CD4-positive, alpha-beta memory T cell (primary cell): ENCODE data around the gene GALNT10. TPM values are rescaled to one million over a fixed set of nuclear protein-coding genes. Genes with fewer than 3 reads are reported as not detected.

ENCODE experiments used
- CTCF ChIA-PET: fragments of 350-600 bp; sonication (Branson Sonifier 250); formaldehyde crosslinking; loops from one replicate; lab custom pipeline; 2021; ENCODE audit warnings: inconsistent platforms; ENCODE audit not compliant: partially characterized antibody; lab: Charles Lee
- POLR2A ChIA-PET: fragments of 350-600 bp; sonication (Branson Sonifier 250); formaldehyde crosslinking; loops from one replicate; lab custom pipeline; 2021; ENCODE audit not compliant: partially characterized antibody; lab: Charles Lee
- DNase-seq, 5 donors: peaks; one replicate each; pipeline versions ENCODE4 v3.0.0 to v3.0.0-alpha.2; 2020 to 2022; ENCODE audit warnings: mixed read lengths in 1 of 5
- H3K27ac ChIP-seq: one replicate; pipeline ENCODE4 v1.7.0; 2013; ENCODE audit warnings: low read depth, low read length
- H3K27me3 ChIP-seq: 2 replicates; pipeline ENCODE4 v1.7.0; 2013; ENCODE audit warnings: mild to moderate bottlenecking, low read length, moderate library complexity; ENCODE audit not compliant: insufficient read depth
- H3K36me3 ChIP-seq: 2 replicates; pipeline ENCODE4 v1.7.0; 2013; ENCODE audit warnings: mild to moderate bottlenecking, low read length, moderate library complexity; ENCODE audit not compliant: insufficient read depth
- H3K4me1 ChIP-seq: 2 replicates; pipeline ENCODE4 v1.7.0; 2013; ENCODE audit warnings: mild to moderate bottlenecking, low read length, moderate library complexity; ENCODE audit not compliant: insufficient read depth
- H3K4me3 ChIP-seq, 2 donors: one replicate each; pipeline ENCODE4 v1.7.0; 2013; ENCODE audit warnings: low read length in 2 of 2, mild to moderate bottlenecking in 1 of 2
- H3K9me3 ChIP-seq, 2 donors: one replicate each; pipeline ENCODE4 v1.7.0; 2013; ENCODE audit warnings: low read length in 2 of 2, control low read depth in 1 of 2; ENCODE audit not compliant: control insufficient read depth in 1 of 2
- H3K27ac Mint-ChIP-seq, 7 donors: one replicate each; pipeline ENCODE4 v1.8.0; 2020 to 2021; ENCODE audit warnings: mixed read lengths in 7 of 7, mild to moderate bottlenecking in 6 of 7, inconsistent platforms in 3 of 7, moderate library complexity in 3 of 7
- H3K27me3 Mint-ChIP-seq, 2 donors: one replicate each; pipeline ENCODE4 v1.8.0; 2020 to 2021; ENCODE audit warnings: mixed read lengths in 2 of 2
- H3K36me3 Mint-ChIP-seq, 2 donors: one replicate each; pipeline ENCODE4 v1.8.0; 2020 to 2021; ENCODE audit warnings: mixed read lengths in 2 of 2, inconsistent platforms in 1 of 2, mild to moderate bottlenecking in 1 of 2
- H3K4me1 Mint-ChIP-seq, 4 donors: one replicate each; pipeline ENCODE4 v1.8.0; 2020 to 2021; ENCODE audit warnings: mixed read lengths in 4 of 4, mild to moderate bottlenecking in 1 of 4
- H3K4me3 Mint-ChIP-seq, 8 donors: one replicate each; pipeline ENCODE4 v1.8.0; 2020 to 2021; ENCODE audit warnings: mixed read lengths in 8 of 8, mild to moderate bottlenecking in 7 of 8, moderate library complexity in 6 of 8, inconsistent platforms in 3 of 8
- H3K9me3 Mint-ChIP-seq, 8 donors: one replicate each; pipeline ENCODE4 v1.8.0; 2020 to 2021; ENCODE audit warnings: mixed read lengths in 8 of 8, mild to moderate bottlenecking in 5 of 8, inconsistent platforms in 3 of 8, moderate library complexity in 1 of 8
- intact Hi-C: fragments of 100-400 bp; cut with micrococcal nuclease; formaldehyde crosslinking; loops from one replicate; pipeline ENCODE4 v1.15.1; 2023
- polyA plus RNA-seq, 2 donors: library from polyadenylated mRNA; unstranded; fragments of 300-500 nt; fragmentation: Illumina TruSeq; gene quantifications; one replicate each; pipeline ENCODE4 v1.2.3, GENCODE V29; 2021
- total RNA-seq, 2 experiments: library from RNA; stranded (reverse); gene quantifications; one replicate each; pipeline ENCODE4 v1.2.3, GENCODE V29; 2021

GALNT10 gene
- total and polyA plus RNA-seq, 4 experiments from 2014 or later: 9.6 to 35.7 (median 26.8) TPM

DNA sequence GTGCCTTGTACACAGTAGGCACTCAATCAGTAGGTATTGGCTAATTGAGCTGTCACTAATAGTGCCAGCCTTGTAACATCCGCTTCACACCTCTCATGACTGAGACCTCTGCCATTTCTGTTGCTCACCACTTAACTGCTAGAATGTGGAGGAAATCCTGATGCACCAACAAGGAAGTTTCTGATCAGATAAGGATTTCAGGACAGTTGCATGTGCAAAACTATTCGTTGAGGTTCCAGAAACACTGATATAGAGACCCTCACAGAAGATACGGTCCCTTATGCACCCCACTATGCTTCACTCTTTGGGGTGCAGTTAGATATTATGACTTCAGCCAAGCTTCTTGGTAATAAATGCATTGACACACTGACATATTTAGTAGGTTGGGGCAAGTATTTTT is 266.0 kb downstream of the GALNT10 start:
- Histone ChIP-seq H3K27ac (no peak overlapping the region), H3K27me3 (no peaks in the 10 kb centered on the region), H3K36me3 (peaks cover 63% of the 10 kb centered on the region), H3K4me3 (no peak overlapping the region), H3K9me3 (no peaks in the 10 kb centered on the region), H3K4me1 (no peaks in the 10 kb centered on the region)
- Mint-ChIP-seq H3K9me3 (no peaks in the 10 kb centered on the region), H3K27ac (no peak overlapping the region), H3K4me1 (peaks cover 0 to 5% (median 0%) of the 10 kb centered on the region in 4 donors), H3K27me3 (no peaks in the 10 kb centered on the region), H3K36me3 (peaks cover 67 to 74% of the 10 kb centered on the region in 2 donors), H3K4me3 (no peak overlapping the region)
- ChIA-PET CTCF (interaction anchor here (1.5 to 2.3 kb wide), 2 partner anchors 10 to 16 kb away, joined by 3 to 12 read pairs; no protein-coding TSS in a partner anchor), POLR2A (no interaction called here)
- intact Hi-C loops: no loop called here
- DNase-seq: no peak

DNA sequence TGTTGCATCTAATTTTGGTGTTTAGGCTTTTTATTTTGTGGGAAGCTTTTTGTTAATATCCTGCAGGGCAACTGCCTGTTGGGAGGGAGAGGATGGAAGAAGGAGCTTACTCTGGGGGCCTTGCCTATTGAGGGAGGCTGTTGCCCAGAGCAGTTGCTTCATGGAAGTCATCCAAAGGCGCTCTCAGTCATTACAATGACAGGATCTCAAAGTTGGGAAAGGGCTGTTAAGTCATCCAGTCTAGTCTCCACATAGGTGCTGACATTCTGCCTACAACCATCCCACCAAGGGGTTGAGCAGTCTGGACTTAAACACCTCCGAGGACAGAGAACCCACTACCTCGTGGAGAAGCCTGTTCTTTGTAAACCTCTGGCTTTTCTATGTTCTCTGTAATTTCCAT is 268.5 kb downstream of the GALNT10 start:
- no peak for DNase-seq
- H3K36me3 Mint-ChIP-seq: peaks cover 49 to 58% of the 10 kb centered on the region in 2 donors
- no peaks in the 10 kb centered on the region for H3K4me1 ChIP-seq
- H3K27ac Mint-ChIP-seq: no peak overlapping the region
- no peaks in the 10 kb centered on the region for H3K27me3 ChIP-seq
- H3K4me3 Mint-ChIP-seq: no peak overlapping the region
- intact Hi-C loops: no loop called here
- no peaks in the 10 kb centered on the region for H3K27me3 Mint-ChIP-seq
- ChIA-PET CTCF (interaction anchor here (0.9 to 4.2 kb wide), 2 partner anchors 11 to 387 kb away, joined by 3 to 17 read pairs; no protein-coding TSS in a partner anchor), POLR2A (interaction anchor here (1.1 kb wide), 1 partner anchor 9 kb away, joined by 3 read pairs; no protein-coding TSS in a partner anchor)
- no peaks in the 10 kb centered on the region for H3K9me3 Mint-ChIP-seq
- H3K4me1 Mint-ChIP-seq: no peaks in the 10 kb centered on the region
- H3K9me3 ChIP-seq: no peaks in the 10 kb centered on the region
- H3K4me3 ChIP-seq: no peak overlapping the region
- no peak overlapping the region for H3K27ac ChIP-seq
- H3K36me3 ChIP-seq: peaks cover 49% of the 10 kb centered on the region

DNA sequence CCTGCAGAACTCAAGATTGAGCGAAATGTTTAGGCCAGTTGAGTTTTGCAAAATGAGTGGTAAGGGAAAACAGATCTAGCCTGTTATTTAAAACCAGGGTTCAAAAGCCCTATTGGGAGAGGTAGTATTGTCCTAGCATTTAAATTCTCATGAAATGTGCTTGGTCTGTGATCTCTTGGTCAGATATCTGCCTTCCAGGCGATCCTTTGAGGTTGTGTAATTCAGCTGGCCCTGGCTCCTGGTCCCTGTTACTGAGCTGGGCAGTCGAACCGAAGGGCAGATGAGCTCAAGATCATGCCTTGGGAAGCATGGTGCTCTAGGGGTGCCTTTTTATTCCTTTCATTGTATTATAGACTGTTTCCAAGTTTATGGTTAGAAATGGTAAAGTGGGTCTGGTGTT is 269.6 kb downstream of the GALNT10 start:
- Mint-ChIP-seq H3K4me3 (no peak overlapping the region), H3K36me3 (peaks cover 42 to 48% of the 10 kb centered on the region in 2 donors), H3K27ac (no peak overlapping the region), H3K9me3 (no peaks in the 10 kb centered on the region), H3K27me3 (no peaks in the 10 kb centered on the region), H3K4me1 (no peaks in the 10 kb centered on the region)
- Histone ChIP-seq H3K27ac (no peak overlapping the region), H3K36me3 (peaks cover 41% of the 10 kb centered on the region), H3K27me3 (no peaks in the 10 kb centered on the region), H3K4me1 (no peaks in the 10 kb centered on the region), H3K4me3 (no peak overlapping the region), H3K9me3 (no peaks in the 10 kb centered on the region)
- no peak for DNase-seq
- intact Hi-C loops: loop anchor here (10.0 kb wide), 1 partner anchor 685 kb away; no protein-coding TSS in a partner anchor
- ChIA-PET CTCF (interaction anchor here (0.8 to 4.2 kb wide), 2 partner anchors 9 to 388 kb away, joined by 3 to 17 read pairs; no protein-coding TSS in a partner anchor), POLR2A (no interaction called here)

DNA sequence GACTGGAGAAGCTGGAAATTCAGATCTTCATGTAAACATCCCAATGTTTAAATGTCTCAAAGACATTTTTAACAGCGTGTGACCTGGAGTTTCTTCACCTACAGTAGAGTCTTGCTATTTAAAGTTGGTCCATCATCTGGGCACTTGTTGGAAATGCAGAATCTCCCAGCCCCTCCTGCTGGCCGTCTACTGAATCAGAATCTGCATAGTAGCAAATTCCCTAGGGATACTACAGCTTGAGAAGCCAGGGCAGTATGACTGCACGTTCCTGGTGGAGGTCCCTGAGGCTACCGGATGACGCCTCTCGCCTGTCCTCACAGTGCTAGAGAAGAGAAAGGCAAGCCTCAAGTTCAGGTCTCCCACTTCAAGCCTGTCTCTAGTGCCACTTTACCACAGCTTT is 271.0 kb downstream of the GALNT10 start:
- no peaks in the 10 kb centered on the region for H3K4me1 Mint-ChIP-seq
- H3K4me3 Mint-ChIP-seq: no peak overlapping the region
- Histone ChIP-seq H3K4me1 (no peaks in the 10 kb centered on the region), H3K27ac (no peak overlapping the region), H3K36me3 (peaks cover 27% of the 10 kb centered on the region), H3K4me3 (no peak overlapping the region), H3K27me3 (no peaks in the 10 kb centered on the region), H3K9me3 (no peaks in the 10 kb centered on the region)
- CTCF ChIA-PET: interaction anchor here (0.8 to 4.2 kb wide), 3 partner anchors 8 to 389 kb away, joined by 3 to 17 read pairs (median 4); no protein-coding TSS in a partner anchor
- no peaks in the 10 kb centered on the region for H3K9me3 Mint-ChIP-seq
- peak overlapping the region in 1 of 7 donors; percentile 53 for H3K27ac Mint-ChIP-seq
- H3K27me3 Mint-ChIP-seq: no peaks in the 10 kb centered on the region
- no peak for DNase-seq
- POLR2A ChIA-PET: no interaction called here
- H3K36me3 Mint-ChIP-seq: peaks cover 33 to 37% of the 10 kb centered on the region in 2 donors
- intact Hi-C loops: loop anchor here (10.0 kb wide), 1 partner anchor 683 kb away; no protein-coding TSS in a partner anchor

DNA sequence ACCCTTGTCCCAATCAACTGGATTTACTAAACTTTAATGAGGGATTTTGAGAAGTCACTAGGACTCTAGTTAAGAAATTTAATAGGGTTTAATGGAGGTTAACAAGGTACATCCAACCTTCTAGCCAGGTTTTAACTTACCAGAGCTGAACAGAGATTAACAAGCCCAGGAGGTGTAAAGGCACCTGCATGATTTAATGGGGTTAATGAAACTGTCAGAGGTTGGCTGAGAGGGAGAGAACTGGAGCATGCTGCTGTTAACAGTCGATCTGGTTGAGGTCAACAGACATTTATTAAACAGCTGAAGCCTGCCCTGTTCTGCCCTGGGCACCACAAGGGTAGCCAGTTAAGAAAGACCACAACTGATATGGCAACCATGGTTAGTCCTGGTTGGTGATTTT is 273.9 kb downstream of the GALNT10 start:
- Mint-ChIP-seq H3K27me3 (peaks cover 7 to 11% of the 10 kb centered on the region in 2 donors), H3K4me3 (no peak overlapping the region), H3K4me1 (no peaks in the 10 kb centered on the region), H3K9me3 (no peaks in the 10 kb centered on the region), H3K27ac (no peak overlapping the region), H3K36me3 (peaks cover 13 to 17% of the 10 kb centered on the region in 2 donors)
- no peaks in the 10 kb centered on the region for H3K27me3 ChIP-seq
- CTCF ChIA-PET: interaction anchor here (1.9 kb wide), 1 partner anchor 59 kb away, joined by 6 read pairs; no protein-coding TSS in a partner anchor
- H3K27ac ChIP-seq: no peak overlapping the region
- no peaks in the 10 kb centered on the region for H3K4me1 ChIP-seq
- H3K9me3 ChIP-seq: no peaks in the 10 kb centered on the region
- POLR2A ChIA-PET: no interaction called here
- no peak for DNase-seq
- H3K4me3 ChIP-seq: no peak overlapping the region
- peaks cover 4% of the 10 kb centered on the region for H3K36me3 ChIP-seq
- intact Hi-C loops: loop anchor here (10.0 kb wide), 1 partner anchor 680 kb away; no protein-coding TSS in a partner anchor

DNA sequence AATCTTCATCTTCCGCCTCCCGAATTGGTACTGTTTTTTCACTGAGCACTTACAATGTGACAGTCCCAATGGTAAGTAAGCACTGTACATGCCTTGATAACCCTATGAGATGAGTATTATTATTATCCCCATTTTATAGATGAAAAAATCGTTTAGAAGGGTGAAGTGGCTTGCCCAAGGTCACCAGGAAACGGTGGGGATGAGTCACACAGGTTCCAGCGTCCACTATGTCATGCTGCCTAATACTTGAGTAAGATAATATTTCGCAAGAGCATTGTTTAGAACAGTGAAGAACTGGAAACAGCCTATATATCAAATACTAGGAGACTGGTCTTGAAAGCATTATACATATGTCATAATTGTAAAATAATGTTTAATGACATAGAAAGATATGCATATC is 274.6 kb downstream of the GALNT10 start:
- Histone ChIP-seq H3K9me3 (no peaks in the 10 kb centered on the region), H3K27ac (no peak overlapping the region), H3K4me1 (no peaks in the 10 kb centered on the region), H3K36me3 (peaks cover 4% of the 10 kb centered on the region), H3K27me3 (no peaks in the 10 kb centered on the region), H3K4me3 (no peak overlapping the region)
- Mint-ChIP-seq H3K4me3 (no peak overlapping the region), H3K36me3 (peaks cover 13 to 16% of the 10 kb centered on the region in 2 donors), H3K9me3 (no peaks in the 10 kb centered on the region), H3K4me1 (no peaks in the 10 kb centered on the region), H3K27ac (no peak overlapping the region), H3K27me3 (peaks cover 9 to 14% of the 10 kb centered on the region in 2 donors)
- ChIA-PET CTCF (no interaction called here), POLR2A (no interaction called here)
- intact Hi-C loops: loop anchor here (5.0 to 10.0 kb wide), 3 partner anchors 147 to 680 kb away; no protein-coding TSS in a partner anchor
- no peak for DNase-seq

DNA sequence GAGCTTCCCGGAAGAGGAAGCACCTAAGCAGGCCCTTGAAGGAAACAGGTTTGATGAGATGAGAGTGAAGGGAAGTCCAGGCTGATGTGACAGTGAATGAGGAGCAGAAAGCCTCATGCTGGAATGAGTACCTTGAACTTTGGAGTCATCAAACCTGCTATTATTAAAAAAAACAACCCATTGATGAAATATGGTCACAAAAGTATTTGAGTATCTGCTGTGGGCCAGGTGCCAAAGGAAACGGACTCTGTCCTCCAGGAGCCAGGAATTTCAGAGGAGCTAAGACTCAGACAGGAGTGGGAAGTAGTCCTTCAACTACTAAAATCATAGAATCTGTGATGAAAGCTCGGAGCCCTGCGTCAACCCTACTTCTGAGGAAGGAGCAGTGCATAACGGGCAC is 275.6 kb downstream of the GALNT10 start:
- Histone ChIP-seq H3K9me3 (no peaks in the 10 kb centered on the region), H3K27me3 (peaks cover 4% of the 10 kb centered on the region), H3K4me1 (peaks cover 6% of the 10 kb centered on the region), H3K36me3 (peaks cover 2% of the 10 kb centered on the region), H3K27ac (no peak overlapping the region), H3K4me3 (no peak overlapping the region)
- intact Hi-C loops: loop anchor here (5.0 to 10.0 kb wide), 3 partner anchors 146 to 679 kb away; no protein-coding TSS in a partner anchor
- DNase-seq: no peak
- Mint-ChIP-seq H3K9me3 (no peaks in the 10 kb centered on the region), H3K27ac (no peak overlapping the region), H3K27me3 (peaks cover 15 to 24% of the 10 kb centered on the region in 2 donors), H3K4me1 (peaks cover 0 to 6% (median 5%) of the 10 kb centered on the region in 4 donors), H3K36me3 (peaks cover 6 to 7% of the 10 kb centered on the region in 2 donors), H3K4me3 (no peak overlapping the region)
- CTCF ChIA-PET: interaction anchor here (0.9 to 2.1 kb wide), 14 partner anchors 9 to 174 kb away, joined by 3 to 12 read pairs (median 4); no protein-coding TSS in a partner anchor
- POLR2A ChIA-PET: interaction anchor here (1.2 kb wide), 1 partner anchor 17 kb away, joined by 4 read pairs; no protein-coding TSS in a partner anchor
